Thyroid gland (tissue), 4 donors: ENCODE data around the gene NLRP8.

Experiments used
- CTCF ChIP-seq, 6 experiments: fragments of 200-600 bp in 3 of 6; fragments of 450-650 bp in 3 of 6; sonication (generic) in 3 of 6; IDR thresholded peaks; one replicate each; pipeline ENCODE4 v1.5.1; 2016 to 2019; ENCODE audit warnings: antibody characterized with exemption in 6 of 6, mild to moderate bottlenecking in 2 of 6, inconsistent platforms in 1 of 6, moderate library complexity in 1 of 6
- POLR2A ChIP-seq, 2 donors: fragments of 450-650 bp; IDR thresholded peaks; one replicate each; pipeline ENCODE4 v1.6.1; 2017; ENCODE audit warnings: antibody characterized with exemption in 2 of 2, mild to moderate bottlenecking in 2 of 2, moderate library complexity in 1 of 2

- TF ChIP-seq CTCF (IDR thresholded peaks at IDR 0.05) (no peak), POLR2A (IDR thresholded peaks at IDR 0.05) (no peak)
Observed at GRCh38 chr19:56014765-56015164, 67.1 kb downstream of the NLRP8 start.
